Smooth muscle cell (in vitro differentiated cells): ENCODE data around the gene KIF14. TPM values are rescaled to one million over a fixed set of nuclear protein-coding genes. Genes with fewer than 3 reads are reported as not detected.

Experiments
- DNase-seq: peaks from one replicate; lab custom pipeline; 2025; ENCODE audit not compliant: unreplicated experiment; lab: John Stamatoyannopoulos, UW
- H2AFZ ChIP-seq: fragments of 200-600 bp; sonication (generic); 2 replicates; pipeline ENCODE4 v1.6.0; 2016; ENCODE audit warnings: antibody characterized with exemption, low read depth, mild to moderate bottlenecking
- H3F3A ChIP-seq: fragments of 200-600 bp; sonication (generic); 2 replicates; pipeline ENCODE4 v1.6.0; 2017; ENCODE audit warnings: antibody characterized with exemption, low read depth
- H3K27ac ChIP-seq: fragments of 200-600 bp; sonication (generic); 2 replicates; pipeline ENCODE4 v1.5.1; 2016; ENCODE audit warnings: low read depth, mild to moderate bottlenecking
- H3K27me3 ChIP-seq: fragments of 200-600 bp; sonication (generic); 2 replicates; pipeline ENCODE4 v1.6.1; 2016; ENCODE audit warnings: low read depth, mild to moderate bottlenecking
- H3K36me3 ChIP-seq: fragments of 200-600 bp; sonication (generic); 2 replicates; pipeline ENCODE4 v1.5.1; 2016; ENCODE audit warnings: low read depth
- H3K4me1 ChIP-seq: fragments of 200-600 bp; sonication (generic); 2 replicates; pipeline ENCODE4 v1.5.1; 2016; ENCODE audit warnings: low read depth
- H3K4me2 ChIP-seq: fragments of 200-600 bp; sonication (generic); 2 replicates; pipeline ENCODE4 v1.6.0; 2016; ENCODE audit warnings: mild to moderate bottlenecking
- H3K4me3 ChIP-seq: fragments of 200-600 bp; sonication (generic); 2 replicates; pipeline ENCODE4 v1.5.1; 2016; ENCODE audit warnings: mild to moderate bottlenecking
- H3K79me2 ChIP-seq: fragments of 200-600 bp; sonication (generic); 2 replicates; pipeline ENCODE4 v1.6.0; 2016; ENCODE audit warnings: low read depth, mild to moderate bottlenecking
- H3K9ac ChIP-seq: fragments of 200-600 bp; sonication (generic); 2 replicates; pipeline ENCODE4 v1.6.0; 2016; ENCODE audit warnings: low read depth
- H3K9me3 ChIP-seq: fragments of 200-600 bp; sonication (generic); replicated peaks from 2 replicates; pipeline ENCODE4 v1.5.1; 2016; ENCODE audit warnings: low read depth
- H4K20me1 ChIP-seq: fragments of 200-600 bp; sonication (generic); 2 replicates; pipeline ENCODE4 v1.6.0; 2016; ENCODE audit warnings: low read depth
- WGBS: methylation state at CpG from one replicate; pipeline ENCODE4 v1.1.7; 2016; ENCODE audit warnings: low lambda C conversion rate; 5-methylcytosine and 5-hydroxymethylcytosine counted together
- polyA plus RNA-seq: library from polyadenylated mRNA; unstranded; fragments of >200 nt; fragmentation: Nextera tagmentation; extraction: Ambion mirVana; gene quantifications from 2 replicates; pipeline ENCODE4 v1.2.1, GENCODE V29; 2016
- total RNA-seq: library from RNA; depleted of rRNA; stranded (reverse); fragments of >200 nt; gene quantifications from 2 replicates; pipeline ENCODE4 v1.2.3, GENCODE V29; 2014
- TF ChIP-seq, protein P1 (sequence below): fragments of 200-600 bp; sonication (generic); IDR thresholded peaks from 2 replicates; pipeline ENCODE4 v1.5.1; 2017; ENCODE audit warnings: borderline replicate concordance, mild to moderate bottlenecking, antibody characterized with exemption; ENCODE audit not compliant: insufficient read depth, poor library complexity, severe bottlenecking

The KIF14 gene
- total and polyA plus RNA-seq, 2 experiments from 2014 or later: 0.93 to 1.3 TPM

DNA sequence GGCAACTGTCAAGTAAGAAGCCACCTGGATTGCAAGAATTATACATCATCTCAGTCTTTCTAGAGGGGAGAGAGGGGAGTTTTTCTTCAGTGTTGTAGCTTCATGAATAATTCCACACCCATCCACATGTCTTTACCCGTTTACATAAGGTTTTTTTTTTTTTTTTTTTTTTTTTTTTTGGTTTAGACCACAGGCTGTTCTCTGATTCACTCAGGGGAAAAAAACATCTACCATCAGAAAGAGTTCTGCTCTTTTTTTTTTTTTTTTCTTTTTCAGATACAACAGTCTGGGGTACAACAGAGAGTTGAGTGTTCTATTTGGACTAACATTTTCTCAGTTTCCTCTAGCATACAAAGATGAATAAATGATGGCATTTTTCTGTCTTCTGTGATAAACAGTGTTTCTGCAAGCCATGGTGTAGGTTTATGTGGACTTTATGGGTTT is 4.9 kb upstream of the KIF14 start:
- H3K9ac ChIP-seq: no peak overlapping the region

DNA sequence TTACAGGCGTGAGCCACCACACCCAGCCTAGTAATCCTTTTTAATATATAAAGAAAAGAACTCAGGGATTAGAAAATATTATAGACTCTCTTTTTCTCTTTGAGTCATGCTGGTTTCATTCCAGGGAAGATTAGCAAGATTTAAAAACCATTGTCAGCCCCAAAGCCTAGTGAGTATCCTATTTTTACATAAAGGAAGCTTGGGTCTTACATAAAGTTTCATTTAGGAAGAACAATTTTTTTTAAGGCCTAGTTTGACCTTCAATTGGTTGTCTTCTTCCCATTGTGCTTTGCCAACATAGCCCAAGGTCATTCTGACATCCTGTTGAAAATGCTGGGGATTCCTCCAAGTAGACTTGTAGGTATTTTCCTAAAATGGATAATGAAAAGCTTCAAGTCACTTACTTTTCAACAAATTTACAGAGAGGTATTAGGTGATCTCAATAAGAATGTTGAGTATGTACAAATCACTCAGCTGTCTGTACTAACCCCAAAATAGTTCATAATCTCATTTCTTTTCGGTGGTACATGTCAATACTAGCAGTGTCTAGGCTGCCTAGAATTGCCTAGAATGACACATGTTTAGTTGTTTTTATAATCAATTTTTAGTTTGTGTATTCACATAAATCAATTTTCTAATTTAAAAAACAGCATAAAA is 4.3 kb upstream of the KIF14 start:
- no peak for DNase-seq
- TF ChIP-seq, protein P1, sequence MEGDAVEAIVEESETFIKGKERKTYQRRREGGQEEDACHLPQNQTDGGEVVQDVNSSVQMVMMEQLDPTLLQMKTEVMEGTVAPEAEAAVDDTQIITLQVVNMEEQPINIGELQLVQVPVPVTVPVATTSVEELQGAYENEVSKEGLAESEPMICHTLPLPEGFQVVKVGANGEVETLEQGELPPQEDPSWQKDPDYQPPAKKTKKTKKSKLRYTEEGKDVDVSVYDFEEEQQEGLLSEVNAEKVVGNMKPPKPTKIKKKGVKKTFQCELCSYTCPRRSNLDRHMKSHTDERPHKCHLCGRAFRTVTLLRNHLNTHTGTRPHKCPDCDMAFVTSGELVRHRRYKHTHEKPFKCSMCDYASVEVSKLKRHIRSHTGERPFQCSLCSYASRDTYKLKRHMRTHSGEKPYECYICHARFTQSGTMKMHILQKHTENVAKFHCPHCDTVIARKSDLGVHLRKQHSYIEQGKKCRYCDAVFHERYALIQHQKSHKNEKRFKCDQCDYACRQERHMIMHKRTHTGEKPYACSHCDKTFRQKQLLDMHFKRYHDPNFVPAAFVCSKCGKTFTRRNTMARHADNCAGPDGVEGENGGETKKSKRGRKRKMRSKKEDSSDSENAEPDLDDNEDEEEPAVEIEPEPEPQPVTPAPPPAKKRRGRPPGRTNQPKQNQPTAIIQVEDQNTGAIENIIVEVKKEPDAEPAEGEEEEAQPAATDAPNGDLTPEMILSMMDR: no peak
- Histone ChIP-seq H4K20me1 (no peaks in the 10 kb centered on the region), H3K9me3 (no peaks in the 10 kb centered on the region), H3K27me3 (no peaks in the 10 kb centered on the region), H3K36me3 (no peaks in the 10 kb centered on the region), H3K27ac (peak overlapping the region; percentile 5), H3K4me3 (no peak overlapping the region), H3F3A (no peaks in the 10 kb centered on the region), H3K4me1 (peaks cover 4% of the 10 kb centered on the region), H3K79me2 (no peaks in the 10 kb centered on the region), H3K4me2 (no peak overlapping the region), H2AFZ (peak overlapping the region; percentile 45), H3K9ac (no peak overlapping the region)
- 93% methylated on average over 2 of the region's 2 CpGs for WGBS

More for the DNA sequence above, 4.9 kb upstream of the KIF14 start:
- Histone ChIP-seq H3K27me3 (no peaks in the 10 kb centered on the region), H3K36me3 (no peaks in the 10 kb centered on the region), H3K4me1 (peaks cover 4% of the 10 kb centered on the region), H3K4me3 (no peak overlapping the region), H2AFZ (peak overlapping the region; percentile 45), H3K9me3 (no peaks in the 10 kb centered on the region), H3K27ac (peak overlapping the region; percentile 5), H3K79me2 (no peaks in the 10 kb centered on the region), H4K20me1 (no peaks in the 10 kb centered on the region), H3K4me2 (no peak overlapping the region), H3F3A (no peaks in the 10 kb centered on the region)
- TF ChIP-seq, protein P1: no peak
- 6% methylated on average over 1 of the region's 1 CpG for WGBS
- DNase-seq: no peak

DNA sequence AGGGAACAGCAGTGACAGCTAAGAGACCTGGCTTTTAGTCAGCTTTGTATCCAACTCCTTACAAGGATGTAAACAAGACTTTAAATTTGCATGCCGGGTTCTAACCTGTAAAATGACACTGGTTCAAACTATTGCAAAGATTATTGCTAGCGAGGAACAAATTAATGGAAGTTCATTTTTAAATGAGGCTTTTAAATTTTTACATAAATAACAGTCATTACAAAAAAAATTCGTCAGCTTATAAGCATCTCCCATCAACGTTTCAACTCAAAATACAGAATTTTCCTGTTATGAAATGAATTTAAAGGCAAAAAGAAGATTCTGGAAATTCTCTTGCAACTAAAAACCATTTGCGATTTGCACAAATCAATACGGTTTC is 668 bp downstream of the KIF14 start:
- DNase-seq: no peak
- Histone ChIP-seq H3K4me1 (peaks cover 4% of the 10 kb centered on the region), H3K4me3 (peak overlapping the region; percentile 57), H3K27me3 (no peaks in the 10 kb centered on the region), H4K20me1 (no peaks in the 10 kb centered on the region), H3K9ac (peak overlapping the region; percentile 96), H3K79me2 (no peaks in the 10 kb centered on the region), H2AFZ (peak overlapping the region; percentile 84), H3K36me3 (no peaks in the 10 kb centered on the region), H3K9me3 (no peaks in the 10 kb centered on the region), H3F3A (no peaks in the 10 kb centered on the region), H3K4me2 (peak overlapping the region; percentile 85), H3K27ac (peak overlapping the region; percentile 82)
- TF ChIP-seq, protein P1: no peak
- WGBS: 12% methylated on average over 6 of the region's 6 CpGs

DNA sequence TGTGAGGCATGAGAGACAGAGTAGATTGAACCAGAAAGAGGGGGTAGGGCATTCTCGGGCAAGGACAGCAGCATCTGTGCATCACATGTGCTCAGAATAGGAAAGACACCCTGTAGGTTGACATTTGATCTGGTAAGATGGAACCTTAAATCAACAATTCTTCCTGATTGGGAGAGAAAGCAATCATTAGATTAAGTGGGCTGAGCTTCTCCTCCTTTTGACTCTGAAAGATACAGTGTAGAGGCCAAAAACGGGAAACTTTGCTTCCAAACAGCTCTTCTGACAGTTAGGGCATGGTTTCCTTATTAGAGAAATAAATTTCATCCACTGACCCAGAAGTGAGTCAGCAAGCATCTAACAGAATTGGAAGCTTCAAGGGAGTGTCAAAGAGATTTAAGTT is 9.7 kb downstream of the KIF14 start:
- Histone ChIP-seq H3K36me3 (no peaks in the 10 kb centered on the region), H3K9ac (no peak overlapping the region), H3K4me2 (no peak overlapping the region), H3K79me2 (no peaks in the 10 kb centered on the region), H3K4me3 (no peak overlapping the region), H3K4me1 (no peaks in the 10 kb centered on the region), H4K20me1 (no peaks in the 10 kb centered on the region), H3F3A (no peaks in the 10 kb centered on the region), H2AFZ (no peak overlapping the region), H3K27me3 (no peaks in the 10 kb centered on the region), H3K9me3 (no peaks in the 10 kb centered on the region), H3K27ac (no peak overlapping the region)
- no peak for DNase-seq
- TF ChIP-seq, protein P1: no peak
- 90% methylated on average over 2 of the region's 2 CpGs for WGBS
